Right lobe of liver (tissue), 4 donors: ENCODE data around the gene ROPN1L.

Experiments
- POLR2A ChIP-seq: fragments of 450-650 bp; IDR thresholded peaks from one replicate; pipeline ENCODE4 v1.6.1; 2017; ENCODE audit warnings: antibody characterized with exemption, mild to moderate bottlenecking
- TF ChIP-seq, protein P1 (sequence below), 4 donors: fragments of 200-600 bp in 3 of 4; fragments of 450-650 bp in 1 of 4; IDR thresholded peaks; one replicate each; pipeline versions ENCODE4 v1.5.1 to v1.8.0; 2016 to 2022; ENCODE audit warnings: antibody characterized with exemption in 4 of 4, mild to moderate bottlenecking in 2 of 4
- donor health status: DM: no; HTN: no; CAD: no.
- donor health status: DM: no; HTN: no; CAD: no.
- donor health status: DM: no; HTN: yes; CAD: no.

DNA sequence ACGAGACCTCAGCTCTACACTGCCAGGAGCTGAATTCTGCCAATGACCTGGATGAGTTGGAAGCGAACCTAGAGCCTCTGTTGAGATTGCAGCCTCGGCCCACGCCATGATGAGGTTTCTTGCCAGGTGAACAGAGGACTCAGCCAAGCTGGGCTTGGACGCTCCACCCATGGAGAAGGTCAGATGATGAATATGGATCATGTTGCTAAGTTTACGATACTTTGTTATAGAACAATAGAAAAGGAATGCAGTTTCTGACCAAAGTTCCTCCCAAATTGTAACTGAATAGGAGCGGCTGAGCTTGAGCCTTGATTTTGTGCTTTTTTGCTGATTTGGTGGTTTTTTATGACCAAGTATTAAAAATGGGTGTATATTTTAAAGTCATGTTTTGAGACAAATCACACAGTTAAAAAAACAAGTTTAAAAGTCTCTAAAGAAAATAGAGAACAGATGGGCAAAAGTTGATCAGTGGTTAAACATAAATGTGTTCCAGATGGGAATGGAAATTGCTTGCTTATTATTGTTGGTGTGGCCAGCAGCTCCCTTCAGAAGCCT lies 32.9 kb downstream of the ROPN1L start:
- no peak for TF ChIP-seq POLR2A
- TF ChIP-seq, protein P1, sequence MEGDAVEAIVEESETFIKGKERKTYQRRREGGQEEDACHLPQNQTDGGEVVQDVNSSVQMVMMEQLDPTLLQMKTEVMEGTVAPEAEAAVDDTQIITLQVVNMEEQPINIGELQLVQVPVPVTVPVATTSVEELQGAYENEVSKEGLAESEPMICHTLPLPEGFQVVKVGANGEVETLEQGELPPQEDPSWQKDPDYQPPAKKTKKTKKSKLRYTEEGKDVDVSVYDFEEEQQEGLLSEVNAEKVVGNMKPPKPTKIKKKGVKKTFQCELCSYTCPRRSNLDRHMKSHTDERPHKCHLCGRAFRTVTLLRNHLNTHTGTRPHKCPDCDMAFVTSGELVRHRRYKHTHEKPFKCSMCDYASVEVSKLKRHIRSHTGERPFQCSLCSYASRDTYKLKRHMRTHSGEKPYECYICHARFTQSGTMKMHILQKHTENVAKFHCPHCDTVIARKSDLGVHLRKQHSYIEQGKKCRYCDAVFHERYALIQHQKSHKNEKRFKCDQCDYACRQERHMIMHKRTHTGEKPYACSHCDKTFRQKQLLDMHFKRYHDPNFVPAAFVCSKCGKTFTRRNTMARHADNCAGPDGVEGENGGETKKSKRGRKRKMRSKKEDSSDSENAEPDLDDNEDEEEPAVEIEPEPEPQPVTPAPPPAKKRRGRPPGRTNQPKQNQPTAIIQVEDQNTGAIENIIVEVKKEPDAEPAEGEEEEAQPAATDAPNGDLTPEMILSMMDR (IDR thresholded peaks at IDR 0.05): no peak
